ENCODE data around the gene ACTMAP. TPM values are rescaled to one million over a fixed set of nuclear protein-coding genes. Genes with fewer than 3 reads are reported as not detected.

Gene ACTMAP
- total and polyA plus RNA-seq, 5 donors from 2014 or later: 2.1 to 5.5 (median 3.1) TPM

- H3K36me3 Mint-ChIP-seq: peaks cover 34% of the 10 kb centered on the region
- peak overlapping the region in 1 of 4 donors; percentile 28 for H3K4me3 Mint-ChIP-seq
- H3K9me3 Mint-ChIP-seq: no peaks in the 10 kb centered on the region
- DNase-seq (no peak), ATAC-seq (ENCODE audit: low read depth in 2 of 2) (no peak)
- no peaks in the 10 kb centered on the region for H3K4me1 ChIP-seq (ENCODE audit: control insufficient read depth, insufficient read depth, low read length, poor library complexity, severe bottlenecking)
- H3K27ac ChIP-seq (ENCODE audit: insufficient read depth, low read length, poor library complexity, severe bottlenecking): no peak overlapping the region
- H3K4me3 ChIP-seq (ENCODE audit: low read depth, low read length): no peak overlapping the region
- peak overlapping the region in 1 of 3 donors; percentile 43 for H3K27ac Mint-ChIP-seq
- no peaks in the 10 kb centered on the region for H3K27me3 ChIP-seq (ENCODE audit: control insufficient read depth, insufficient read depth, low read length)
- H3K4me1 Mint-ChIP-seq: peaks cover 0 to 5% (median 0%) of the 10 kb centered on the region in 4 donors
- peaks cover 59% of the 10 kb centered on the region for H3K36me3 ChIP-seq (ENCODE audit: control insufficient read depth, insufficient read depth, low read length)
- H3K27me3 Mint-ChIP-seq: no peaks in the 10 kb centered on the region
- no peaks in the 10 kb centered on the region for H3K9me3 ChIP-seq (ENCODE audit: control insufficient read depth in 2 of 2, low read length in 2 of 2)
These were observed 47.1 kb downstream of the ACTMAP start for GRCh38 chr19:40703029-40703755.

GRCh38 chr19:40702337-40703012 lies 47.8 kb downstream of the ACTMAP start:
- DNase-seq (no peak), ATAC-seq (ENCODE audit: low read depth in 2 of 2) (no peak)
- peaks cover 34% of the 10 kb centered on the region for H3K36me3 Mint-ChIP-seq
- Histone ChIP-seq H3K9me3 (ENCODE audit: control insufficient read depth in 2 of 2, low read length in 2 of 2) (no peaks in the 10 kb centered on the region), H3K27ac (ENCODE audit: insufficient read depth, low read length, poor library complexity, severe bottlenecking) (no peak overlapping the region), H3K36me3 (ENCODE audit: control insufficient read depth, insufficient read depth, low read length) (peaks cover 52% of the 10 kb centered on the region), H3K27me3 (ENCODE audit: control insufficient read depth, insufficient read depth, low read length) (no peaks in the 10 kb centered on the region), H3K4me1 (ENCODE audit: control insufficient read depth, insufficient read depth, low read length, poor library complexity, severe bottlenecking) (no peaks in the 10 kb centered on the region), H3K4me3 (ENCODE audit: low read depth, low read length) (no peak overlapping the region)
- H3K27me3 Mint-ChIP-seq: no peaks in the 10 kb centered on the region
- peak overlapping the region in 1 of 4 donors; percentile 69 for H3K4me3 Mint-ChIP-seq
- peak overlapping the region in 2 of 3 donors; percentile 13 to 43 for H3K27ac Mint-ChIP-seq
- no peaks in the 10 kb centered on the region for H3K9me3 Mint-ChIP-seq
- H3K4me1 Mint-ChIP-seq: peaks cover 0 to 5% (median 0%) of the 10 kb centered on the region in 4 donors

GRCh38 chr19:40701758-40702157 lies 48.5 kb downstream of the ACTMAP start:
- Mint-ChIP-seq H3K4me1 (peaks cover 0 to 5% (median 0%) of the 10 kb centered on the region in 4 donors), H3K27ac (no peak overlapping the region), H3K9me3 (no peaks in the 10 kb centered on the region), H3K4me3 (peak overlapping the region in 1 of 4 donors; percentile 69), H3K27me3 (no peaks in the 10 kb centered on the region), H3K36me3 (peaks cover 35% of the 10 kb centered on the region)
- Histone ChIP-seq H3K4me3 (ENCODE audit: low read depth, low read length) (no peak overlapping the region), H3K27ac (ENCODE audit: insufficient read depth, low read length, poor library complexity, severe bottlenecking) (no peak overlapping the region), H3K36me3 (ENCODE audit: control insufficient read depth, insufficient read depth, low read length) (peaks cover 52% of the 10 kb centered on the region), H3K9me3 (ENCODE audit: control insufficient read depth in 2 of 2, low read length in 2 of 2) (no peaks in the 10 kb centered on the region), H3K27me3 (ENCODE audit: control insufficient read depth, insufficient read depth, low read length) (no peaks in the 10 kb centered on the region), H3K4me1 (ENCODE audit: control insufficient read depth, insufficient read depth, low read length, poor library complexity, severe bottlenecking) (no peaks in the 10 kb centered on the region)
- no peak for ATAC-seq (ENCODE audit: low read depth in 2 of 2)
- no peak for DNase-seq

- Mint-ChIP-seq H3K36me3 (peaks cover 35% of the 10 kb centered on the region), H3K9me3 (no peaks in the 10 kb centered on the region), H3K27me3 (no peaks in the 10 kb centered on the region), H3K4me1 (peaks cover 0 to 5% (median 0%) of the 10 kb centered on the region in 4 donors), H3K4me3 (no peak overlapping the region), H3K27ac (no peak overlapping the region)
- Histone ChIP-seq H3K36me3 (ENCODE audit: control insufficient read depth, insufficient read depth, low read length) (peaks cover 52% of the 10 kb centered on the region), H3K27ac (ENCODE audit: insufficient read depth, low read length, poor library complexity, severe bottlenecking) (no peak overlapping the region), H3K4me3 (ENCODE audit: low read depth, low read length) (no peak overlapping the region), H3K9me3 (ENCODE audit: control insufficient read depth in 2 of 2, low read length in 2 of 2) (no peaks in the 10 kb centered on the region), H3K27me3 (ENCODE audit: control insufficient read depth, insufficient read depth, low read length) (no peaks in the 10 kb centered on the region), H3K4me1 (ENCODE audit: control insufficient read depth, insufficient read depth, low read length, poor library complexity, severe bottlenecking) (no peaks in the 10 kb centered on the region)
- DNase-seq (no peak), ATAC-seq (ENCODE audit: low read depth in 2 of 2) (no peak)
These were observed 50.2 kb downstream of the ACTMAP start for GRCh38 chr19:40700083-40700482.

- ATAC-seq (ENCODE audit: low read depth in 2 of 2): no peak
- no peaks in the 10 kb centered on the region for H3K9me3 ChIP-seq (ENCODE audit: control insufficient read depth in 2 of 2, low read length in 2 of 2)
- Mint-ChIP-seq H3K9me3 (no peaks in the 10 kb centered on the region), H3K36me3 (peaks cover 14% of the 10 kb centered on the region), H3K4me3 (no peak overlapping the region), H3K4me1 (peaks cover 0 to 3% (median 0%) of the 10 kb centered on the region in 4 donors), H3K27ac (no peak overlapping the region), H3K27me3 (no peaks in the 10 kb centered on the region)
- no peak overlapping the region for H3K27ac ChIP-seq (ENCODE audit: insufficient read depth, low read length, poor library complexity, severe bottlenecking)
- no peak overlapping the region for H3K4me3 ChIP-seq (ENCODE audit: low read depth, low read length)
- H3K4me1 ChIP-seq (ENCODE audit: control insufficient read depth, insufficient read depth, low read length, poor library complexity, severe bottlenecking): no peaks in the 10 kb centered on the region
- no peaks in the 10 kb centered on the region for H3K27me3 ChIP-seq (ENCODE audit: control insufficient read depth, insufficient read depth, low read length)
- peaks cover 25% of the 10 kb centered on the region for H3K36me3 ChIP-seq (ENCODE audit: control insufficient read depth, insufficient read depth, low read length)
- no peak for DNase-seq
These were observed 53.3 kb downstream of the ACTMAP start for GRCh38 chr19:40697007-40697406.

GRCh38 chr19:40695881-40696280 lies 54.4 kb downstream of the ACTMAP start:
- peaks cover 16% of the 10 kb centered on the region for H3K36me3 ChIP-seq (ENCODE audit: control insufficient read depth, insufficient read depth, low read length)
- no peak for DNase-seq
- Mint-ChIP-seq H3K4me1 (peaks cover 0 to 3% (median 1%) of the 10 kb centered on the region in 4 donors), H3K36me3 (peaks cover 6% of the 10 kb centered on the region), H3K4me3 (no peak overlapping the region), H3K27ac (peak overlapping the region in 1 of 3 donors; percentile 20), H3K27me3 (no peaks in the 10 kb centered on the region), H3K9me3 (no peaks in the 10 kb centered on the region)
- no peaks in the 10 kb centered on the region for H3K9me3 ChIP-seq (ENCODE audit: control insufficient read depth in 2 of 2, low read length in 2 of 2)
- H3K4me1 ChIP-seq (ENCODE audit: control insufficient read depth, insufficient read depth, low read length, poor library complexity, severe bottlenecking): peaks cover 5% of the 10 kb centered on the region
- no peaks in the 10 kb centered on the region for H3K27me3 ChIP-seq (ENCODE audit: control insufficient read depth, insufficient read depth, low read length)
- no peak overlapping the region for H3K4me3 ChIP-seq (ENCODE audit: low read depth, low read length)
- H3K27ac ChIP-seq (ENCODE audit: insufficient read depth, low read length, poor library complexity, severe bottlenecking): no peak overlapping the region
- ATAC-seq (ENCODE audit: low read depth in 2 of 2): no peak

GRCh38 chr19:40693896-40694295 lies 56.4 kb downstream of the ACTMAP start:
- no peak for DNase-seq
- Mint-ChIP-seq H3K27me3 (no peaks in the 10 kb centered on the region), H3K27ac (no peak overlapping the region), H3K9me3 (no peaks in the 10 kb centered on the region), H3K4me1 (peaks cover 0 to 5% (median 3%) of the 10 kb centered on the region in 4 donors), H3K4me3 (peak overlapping the region in 1 of 4 donors; percentile 41), H3K36me3 (peaks cover 3% of the 10 kb centered on the region)
- no peaks in the 10 kb centered on the region for H3K9me3 ChIP-seq (ENCODE audit: control insufficient read depth in 2 of 2, low read length in 2 of 2)
- peaks cover 11% of the 10 kb centered on the region for H3K36me3 ChIP-seq (ENCODE audit: control insufficient read depth, insufficient read depth, low read length)
- H3K4me1 ChIP-seq (ENCODE audit: control insufficient read depth, insufficient read depth, low read length, poor library complexity, severe bottlenecking): peaks cover 12% of the 10 kb centered on the region
- no peak overlapping the region for H3K4me3 ChIP-seq (ENCODE audit: low read depth, low read length)
- H3K27ac ChIP-seq (ENCODE audit: insufficient read depth, low read length, poor library complexity, severe bottlenecking): no peak overlapping the region
- ATAC-seq (ENCODE audit: low read depth in 2 of 2): no peak
- no peaks in the 10 kb centered on the region for H3K27me3 ChIP-seq (ENCODE audit: control insufficient read depth, insufficient read depth, low read length)
